Measurements from ENCODE around the gene TIMELESS. TPM values are rescaled to one million over a fixed set of nuclear protein-coding genes. Genes with fewer than 3 reads are reported as not detected.

Gene TIMELESS
- total RNA-seq, 1 experiment from 2014 or later: 48.6 TPM

- Mint-ChIP-seq H3K27ac (ENCODE audit: unreplicated experiment) (no peak overlapping the region), H3K27me3 (ENCODE audit: unreplicated experiment) (peaks cover 12% of the 10 kb centered on the region), H3K4me3 (ENCODE audit: low read depth, unreplicated experiment) (no peak overlapping the region), H3K4me1 (ENCODE audit: low read depth, unreplicated experiment) (no peaks in the 10 kb centered on the region), H3K36me3 (ENCODE audit: insufficient read depth, unreplicated experiment) (no peaks in the 10 kb centered on the region), H3K9me3 (ENCODE audit: low read depth, unreplicated experiment) (peaks cover 5% of the 10 kb centered on the region)
- CTCF ChIA-PET: interaction anchor here (0.6 to 1.5 kb wide), 2 partner anchors 13 to 28 kb away, joined by 3 read pairs; partner anchors contain the start of gene STAT2
- intact Hi-C loops (cut with micrococcal nuclease; ENCODE audit: unreplicated experiment): no loop called here
- no TSS peak for BruUV-seq (replicated peaks)
- no peak for DNase-seq
- TF ChIP-seq CTCF (IDR thresholded peaks at IDR 0.05; ENCODE audit: unreplicated experiment): no peak
Observed at GRCh38 chr12:56373515-56373914, 75.7 kb downstream of the TIMELESS start.

GRCh38 chr12:56366948-56367347 is 82.3 kb downstream of the TIMELESS start:
- intact Hi-C loops (cut with micrococcal nuclease; ENCODE audit: unreplicated experiment): loop anchor here (10.0 kb wide), 1 partner anchor 98 kb away; the partner anchor contains the start of gene SPRYD4
- BruUV-seq (replicated peaks): no TSS peak
- no peak overlapping the region for H3K4me3 Mint-ChIP-seq (ENCODE audit: low read depth, unreplicated experiment)

More at GRCh38 chr12:56366948-56367347, 82.3 kb downstream of the TIMELESS start:
- DNase-seq: no peak
- no peaks in the 10 kb centered on the region for H3K36me3 Mint-ChIP-seq (ENCODE audit: insufficient read depth, unreplicated experiment)
- H3K4me1 Mint-ChIP-seq (ENCODE audit: low read depth, unreplicated experiment): no peaks in the 10 kb centered on the region
- no peak for TF ChIP-seq CTCF (IDR thresholded peaks at IDR 0.05; ENCODE audit: unreplicated experiment)
- H3K27ac Mint-ChIP-seq (ENCODE audit: unreplicated experiment): no peak overlapping the region
- H3K9me3 Mint-ChIP-seq (ENCODE audit: low read depth, unreplicated experiment): no peaks in the 10 kb centered on the region
- H3K27me3 Mint-ChIP-seq (ENCODE audit: unreplicated experiment): no peaks in the 10 kb centered on the region
- CTCF ChIA-PET: no interaction called here

Other genes starting within 250 kb of the TIMELESS start
- gene RNF41, start 227.5 kb downstream of the TIMELESS start, total RNA-seq (2022): 42.6 and 43.9 TPM in 2 replicates
- gene NABP2, start 225.1 kb downstream of the TIMELESS start, total RNA-seq (2022): 55.5 and 63.3 TPM in 2 replicates
- gene SLC39A5, start 219.4 kb downstream of the TIMELESS start, total RNA-seq (2022): 0.98 TPM in 1 of 2 replicates, not detected in the other
- 45.3 and 50.6 TPM in 2 replicates for gene ANKRD52, start 191.0 kb downstream of the TIMELESS start, total RNA-seq (2022)
- gene COQ10A, start 182.5 kb downstream of the TIMELESS start, total RNA-seq (2022): 10.7 and 11.4 TPM in 2 replicates
- gene CS, start 149.1 kb downstream of the TIMELESS start, total RNA-seq (2022): 212 and 254 TPM in 2 replicates
- gene CNPY2, start 133.4 kb downstream of the TIMELESS start, total RNA-seq (2022): 228 and 236 TPM in 2 replicates
- gene PAN2, start 115.4 kb downstream of the TIMELESS start, total RNA-seq (2022): 53.5 and 72.5 TPM in 2 replicates
- gene IL23A, start 110.5 kb downstream of the TIMELESS start, total RNA-seq (2022): 1.8 and 2.9 TPM in 2 replicates
- gene STAT2, start 89.3 kb downstream of the TIMELESS start, total RNA-seq (2022): 127 and 214 TPM in 2 replicates
- gene APOF, start 86.6 kb downstream of the TIMELESS start, total RNA-seq (2022): not detected in 2 replicates
- gene MIP, start 5.2 kb upstream of the TIMELESS start, total RNA-seq (2022): not detected in 2 replicates
- 6.1 and 6.6 TPM in 2 replicates for gene SPRYD4, start 19.2 kb upstream of the TIMELESS start, total RNA-seq (2022)
- gene GLS2, start 38.7 kb upstream of the TIMELESS start, total RNA-seq (2022): 1.9 and 2.7 TPM in 2 replicates
- gene RBMS2, start 72.4 kb upstream of the TIMELESS start, total RNA-seq (2022): 96.4 and 105 TPM in 2 replicates
- gene BAZ2A, start 180.9 kb upstream of the TIMELESS start, total RNA-seq (2022): 158 and 187 TPM in 2 replicates
- gene ATP5F1B, start 196.6 kb upstream of the TIMELESS start, total RNA-seq (2022): 822 and 875 TPM in 2 replicates
- gene PTGES3, start 238.9 kb upstream of the TIMELESS start, total RNA-seq (2022): 435 and 437 TPM in 2 replicates

Data from Calu3 (cell line).